Fibroblast of pulmonary artery (primary cell): ENCODE results near the gene SYNGR2.

Experiments
- DNase-seq: peaks from one replicate; pipeline ENCODE4 v3.0.0-alpha.2; 2010; ENCODE audit warnings: low read depth
- H3K4me3 ChIP-seq: replicated peaks from 2 replicates; pipeline ENCODE4 v1.5.1; 2011; ENCODE audit warnings: low read depth, mild to moderate bottlenecking, control low read depth, low read length, moderate library complexity
- TF ChIP-seq, protein P1 (sequence below): IDR thresholded peaks from 2 replicates; pipeline ENCODE4 v1.5.1; 2011; ENCODE audit warnings: mild to moderate bottlenecking, control low read depth, low read length, inconsistent platforms; ENCODE audit errors: missing control alignments

SYNGR2 gene

DNA sequence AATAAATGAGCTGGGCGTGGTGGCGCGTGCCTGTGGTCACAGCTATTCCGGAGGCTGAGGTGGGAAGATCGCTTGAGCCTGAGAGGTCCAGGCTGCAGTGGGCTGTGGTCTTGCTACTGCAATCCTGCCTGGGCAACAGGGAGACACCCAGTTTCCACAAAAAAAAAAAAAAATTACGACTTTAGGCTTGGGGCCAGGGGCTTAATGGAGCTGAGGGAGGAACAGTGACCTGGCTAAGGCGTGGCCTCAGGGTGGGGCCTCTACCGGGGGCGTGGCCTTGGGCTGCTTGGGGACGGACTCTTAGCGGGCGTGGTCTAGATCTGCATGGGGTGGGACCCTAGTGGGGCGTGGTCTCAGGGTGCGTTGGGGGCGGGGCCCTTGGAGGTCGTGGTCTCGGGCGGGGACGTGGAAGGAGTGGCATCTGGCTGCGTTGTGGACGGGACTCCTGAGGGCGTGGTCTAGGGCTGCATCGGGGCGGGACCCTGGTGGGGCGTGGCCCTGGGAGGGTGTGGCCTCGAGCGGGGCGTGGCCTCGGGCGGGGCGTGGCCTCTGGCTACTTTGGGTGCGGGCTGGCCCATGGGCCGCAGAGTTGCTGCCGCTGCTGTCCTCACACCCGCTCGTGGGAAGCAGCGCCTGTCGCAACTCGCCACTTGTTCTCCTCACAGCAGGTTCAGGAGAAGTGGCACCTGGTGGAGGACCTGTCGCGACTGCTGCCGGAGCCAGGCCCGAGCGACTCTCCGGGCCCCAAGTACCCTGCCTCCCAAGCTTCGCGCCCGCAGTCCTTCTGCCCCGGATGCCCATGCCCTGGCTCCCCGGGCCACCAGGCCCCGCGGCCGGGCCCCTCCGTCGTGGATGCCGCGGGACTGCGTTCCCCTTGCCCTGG, 28.0 kb upstream of the SYNGR2 start:
- H3K4me3 ChIP-seq = no peak overlapping the region
- TF ChIP-seq, protein P1, sequence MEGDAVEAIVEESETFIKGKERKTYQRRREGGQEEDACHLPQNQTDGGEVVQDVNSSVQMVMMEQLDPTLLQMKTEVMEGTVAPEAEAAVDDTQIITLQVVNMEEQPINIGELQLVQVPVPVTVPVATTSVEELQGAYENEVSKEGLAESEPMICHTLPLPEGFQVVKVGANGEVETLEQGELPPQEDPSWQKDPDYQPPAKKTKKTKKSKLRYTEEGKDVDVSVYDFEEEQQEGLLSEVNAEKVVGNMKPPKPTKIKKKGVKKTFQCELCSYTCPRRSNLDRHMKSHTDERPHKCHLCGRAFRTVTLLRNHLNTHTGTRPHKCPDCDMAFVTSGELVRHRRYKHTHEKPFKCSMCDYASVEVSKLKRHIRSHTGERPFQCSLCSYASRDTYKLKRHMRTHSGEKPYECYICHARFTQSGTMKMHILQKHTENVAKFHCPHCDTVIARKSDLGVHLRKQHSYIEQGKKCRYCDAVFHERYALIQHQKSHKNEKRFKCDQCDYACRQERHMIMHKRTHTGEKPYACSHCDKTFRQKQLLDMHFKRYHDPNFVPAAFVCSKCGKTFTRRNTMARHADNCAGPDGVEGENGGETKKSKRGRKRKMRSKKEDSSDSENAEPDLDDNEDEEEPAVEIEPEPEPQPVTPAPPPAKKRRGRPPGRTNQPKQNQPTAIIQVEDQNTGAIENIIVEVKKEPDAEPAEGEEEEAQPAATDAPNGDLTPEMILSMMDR = no peak
- DNase-seq = peak; percentile 57

DNA sequence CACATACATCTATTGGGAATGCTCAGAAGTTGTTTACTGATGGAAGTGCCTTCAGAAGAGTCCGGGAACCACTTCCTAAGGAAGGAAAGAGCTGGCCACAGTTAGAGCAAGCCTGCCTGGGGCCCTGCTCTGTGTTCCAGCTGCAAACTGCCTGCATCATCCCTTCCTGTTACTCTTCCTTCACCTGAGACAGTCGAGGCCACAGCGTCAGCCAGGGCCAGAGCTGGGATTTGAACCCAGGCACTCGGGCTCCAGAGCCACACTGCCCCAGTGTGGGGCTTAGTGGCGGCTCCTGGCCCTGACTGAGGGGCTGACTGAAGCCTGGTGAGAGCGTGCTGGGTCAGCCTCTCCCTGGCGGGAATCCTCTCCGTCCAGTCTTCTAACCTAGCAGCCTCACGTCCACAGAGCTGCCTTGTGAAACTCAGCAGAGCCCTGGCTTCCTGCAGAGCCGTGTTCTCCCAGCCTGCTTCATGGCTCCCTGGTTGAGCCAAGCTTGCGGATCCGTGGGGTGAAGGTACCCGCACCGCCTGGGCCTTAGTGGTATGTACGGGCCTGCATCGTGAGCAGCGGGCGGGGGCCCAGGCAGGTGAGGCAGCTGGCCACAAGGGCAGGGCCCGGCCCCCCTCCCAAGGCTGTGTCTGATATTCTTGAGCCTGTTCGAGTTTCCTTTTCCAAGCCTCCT, 26.8 kb upstream of the SYNGR2 start:
- TF ChIP-seq, protein P1 = no peak
- DNase-seq = no peak
- H3K4me3 ChIP-seq = no peak overlapping the region

DNA sequence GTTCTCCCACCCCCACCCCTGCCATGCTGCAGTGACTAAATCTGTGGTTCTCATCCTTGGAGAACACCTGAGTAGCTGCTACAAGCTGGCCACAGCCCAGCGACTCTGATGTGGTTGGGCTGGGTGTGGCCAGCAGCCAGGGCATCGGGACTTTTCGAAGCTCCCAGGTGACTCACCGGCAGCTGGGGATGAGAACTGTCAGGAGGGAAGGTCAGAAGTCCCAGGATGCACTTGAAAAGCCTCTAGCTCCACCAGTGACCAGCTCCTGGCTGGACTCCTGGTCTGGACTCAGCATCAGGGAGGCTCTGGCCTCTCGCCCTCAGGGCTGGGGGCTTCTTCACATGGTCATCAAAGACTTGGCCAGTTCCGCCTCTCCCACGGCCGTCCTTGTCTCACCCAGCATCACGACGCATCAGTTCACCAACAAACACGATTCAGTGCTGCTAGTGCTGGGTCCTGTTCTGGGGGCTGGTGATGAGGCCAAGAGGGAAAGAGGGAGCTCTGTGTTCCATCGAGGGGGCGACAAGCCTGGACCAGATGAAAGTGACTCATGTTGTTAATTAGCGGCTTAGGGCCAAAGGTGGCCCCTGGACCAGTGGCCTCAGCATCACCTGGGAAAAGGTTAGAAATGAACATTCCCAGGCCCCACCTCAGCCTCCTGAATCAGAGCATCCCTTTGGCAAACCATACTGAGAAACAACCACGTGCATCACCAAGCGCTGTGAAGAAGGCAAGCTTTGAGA, 26.1 kb upstream of the SYNGR2 start:
- TF ChIP-seq, protein P1 = no peak
- peak; percentile 17 for DNase-seq
- no peak overlapping the region for H3K4me3 ChIP-seq

DNA sequence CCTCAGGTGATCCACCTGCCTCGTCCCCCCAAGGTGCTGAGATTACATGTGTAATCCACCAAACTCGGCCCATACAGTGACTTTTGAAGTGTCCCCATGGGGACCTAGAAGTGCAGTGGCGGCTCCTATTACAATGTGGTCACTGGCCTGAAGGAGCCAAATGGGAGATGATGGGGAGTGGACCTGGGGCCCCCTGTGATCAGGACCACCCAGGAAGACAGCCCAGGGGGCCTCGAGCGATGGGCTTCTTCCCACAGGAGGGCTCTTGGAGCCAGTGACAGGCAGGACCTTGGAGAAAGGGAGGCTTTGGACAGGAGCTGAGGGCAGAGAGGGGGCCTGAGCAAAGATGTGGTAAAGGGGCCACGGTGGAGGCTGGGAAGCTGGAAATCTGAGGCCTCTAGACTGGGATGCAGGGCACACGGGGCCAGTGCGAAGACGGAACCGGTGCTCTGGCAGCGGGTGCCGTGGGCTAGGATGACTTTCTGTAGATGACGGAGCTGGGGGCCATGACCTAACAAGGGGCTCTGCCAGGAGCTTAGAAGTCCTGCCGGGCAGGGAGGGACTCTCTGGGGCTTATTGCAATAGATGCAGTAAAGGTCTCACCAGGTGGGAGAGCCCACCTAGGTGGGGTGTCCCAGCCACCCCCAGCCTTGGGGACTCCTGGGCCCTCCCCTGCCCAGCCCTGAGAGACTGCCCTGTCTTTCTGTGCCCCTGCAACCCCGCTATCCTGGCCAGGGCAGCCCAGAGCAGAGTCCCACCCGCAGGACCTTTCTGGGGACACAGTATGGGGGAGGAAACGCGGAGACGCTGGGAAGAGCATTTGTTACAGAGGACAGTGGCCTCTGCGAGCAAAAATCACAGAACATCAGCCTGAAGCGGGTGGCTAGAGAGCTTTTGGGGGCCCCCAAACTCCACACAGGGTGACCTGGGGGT, 24.9 kb upstream of the SYNGR2 start:
- H3K4me3 ChIP-seq = no peak overlapping the region
- no peak for DNase-seq
- TF ChIP-seq, protein P1 = no peak

DNA sequence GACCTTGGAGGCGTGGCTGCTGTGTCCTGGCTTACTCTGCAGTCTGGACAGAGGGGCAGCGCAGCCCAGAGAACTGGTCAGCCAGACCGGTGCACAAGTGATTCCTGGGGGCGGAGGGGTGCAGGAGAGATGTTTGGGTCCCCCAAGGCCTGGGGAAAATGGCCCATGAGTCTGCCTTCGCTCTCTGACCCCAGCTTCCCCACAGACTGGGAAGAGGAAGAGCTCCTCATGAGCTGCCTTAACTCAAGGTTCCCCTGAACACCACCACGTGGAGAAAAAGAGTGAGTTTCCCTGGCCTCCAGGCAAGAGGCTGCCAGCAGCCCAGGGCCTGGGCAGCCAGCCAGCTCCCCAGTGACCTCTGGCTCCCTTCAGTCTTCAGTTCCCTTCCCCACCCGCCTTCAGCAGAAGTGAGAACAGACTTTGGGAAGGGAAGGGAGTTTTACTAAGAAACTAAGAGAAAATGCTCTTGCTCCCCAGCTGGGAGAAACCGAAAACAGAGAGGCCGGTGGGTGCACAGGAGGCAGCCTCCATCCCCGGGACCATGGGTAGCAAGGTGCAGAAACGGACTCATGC, 24.1 kb upstream of the SYNGR2 start:
- TF ChIP-seq, protein P1 = no peak
- no peak overlapping the region for H3K4me3 ChIP-seq
- peak; percentile 91 for DNase-seq
